HEK293 (cell line): ENCODE measurements around the gene WNT7A.

ENCODE experiments used
- CTCF ChIA-PET: fragments of 350-600 bp; formaldehyde crosslinking; extraction: SDS; loops from one replicate; lab custom pipeline; 2021; ENCODE audit warnings: antibody characterized with exemption; lab: Yijun Ruan, JAX
- POLR2A ChIA-PET: fragments of 300-600 bp; formaldehyde crosslinking; extraction: SDS; loops from one replicate; lab custom pipeline; 2020; ENCODE audit warnings: antibody characterized with exemption, inconsistent platforms; lab: Yijun Ruan, JAX
- H3K27ac ChIP-seq: fragments of 200-500 bp; sonication (Bioruptor generic); 2 replicates; pipeline ENCODE4 v1.5.1; 2014; ENCODE audit warnings: low read depth, low read length, control low read depth, inconsistent platforms; ENCODE audit errors: extremely low read depth
- H3K36me3 ChIP-seq, 2 experiments: fragments of 200-500 bp in 1 of 2; sonication (Bioruptor generic) in 1 of 2; 1 replicate in 1 of 2; 2 replicates in 1 of 2; pipeline ENCODE4 v1.5.1; 2014 to 2017; ENCODE audit warnings: inconsistent platforms in 2 of 2, low read length in 2 of 2; ENCODE audit not compliant: control insufficient read depth in 2 of 2, insufficient read depth in 1 of 2
- H3K4me1 ChIP-seq: fragments of 200-500 bp; sonication (Bioruptor generic); 2 replicates; pipeline ENCODE4 v1.5.1; 2014; ENCODE audit warnings: mild to moderate bottlenecking, low read length, inconsistent platforms; ENCODE audit not compliant: control insufficient read depth, insufficient read depth
- H3K4me3 ChIP-seq: 2 replicates; pipeline ENCODE4 v1.5.1; 2011; ENCODE audit warnings: low read depth, mild to moderate bottlenecking, control low read depth, low read length, moderate library complexity
- H3K9me3 ChIP-seq: fragments of 200-500 bp; sonication (Bioruptor generic); 2 replicates; pipeline ENCODE4 v1.5.1; 2014; ENCODE audit warnings: low read depth, low read length, inconsistent platforms; ENCODE audit not compliant: control insufficient read depth, insufficient read depth
- OSR2 ChIP-seq: fragments of 450-650 bp; formaldehyde crosslinking; IDR thresholded peaks from 2 replicates; pipeline ENCODE4 v1.5.1; 2016; ENCODE audit warnings: missing biosample characterization, missing genetic modification characterization
- SCRT2 ChIP-seq: fragments of 450-650 bp; formaldehyde crosslinking; IDR thresholded peaks from 2 replicates; pipeline ENCODE4 v1.5.1; 2016; ENCODE audit warnings: missing biosample characterization, missing genetic modification characterization
- SP2 ChIP-seq: fragments of 450-650 bp; formaldehyde crosslinking; IDR thresholded peaks from 2 replicates; pipeline ENCODE4 v1.5.1; 2016; ENCODE audit warnings: missing biosample characterization, missing genetic modification characterization
- WT1 ChIP-seq: fragments of 450-650 bp; formaldehyde crosslinking; IDR thresholded peaks from 2 replicates; pipeline ENCODE4 v1.5.1; 2016; ENCODE audit warnings: missing biosample characterization, missing genetic modification characterization
- ZNF132 ChIP-seq: fragments of 450-650 bp; formaldehyde crosslinking; IDR thresholded peaks from 2 replicates; pipeline ENCODE4 v1.5.1; 2017; ENCODE audit warnings: missing biosample characterization, missing genetic modification characterization, borderline replicate concordance
- ZNF184 ChIP-seq: fragments of 450-650 bp; IDR thresholded peaks from 2 replicates; pipeline ENCODE4 v1.5.1; 2018; ENCODE audit warnings: missing biosample characterization, mild to moderate bottlenecking, missing genetic modification characterization
- ZNF785 ChIP-seq: fragments of 450-650 bp; formaldehyde crosslinking; IDR thresholded peaks from 2 replicates; pipeline ENCODE4 v1.5.1; 2016; ENCODE audit warnings: missing biosample characterization, missing genetic modification characterization
- ZNF792 ChIP-seq: fragments of 450-650 bp; formaldehyde crosslinking; IDR thresholded peaks from 2 replicates; pipeline ENCODE4 v1.5.1; 2016; ENCODE audit warnings: missing biosample characterization, missing genetic modification characterization
- ZNF837 ChIP-seq: fragments of 450-650 bp; formaldehyde crosslinking; IDR thresholded peaks from 2 replicates; pipeline ENCODE4 v1.5.1; 2016; ENCODE audit warnings: missing biosample characterization, missing genetic modification characterization
- TF ChIP-seq, protein P1 (sequence below): fragments of 450-650 bp; formaldehyde crosslinking; IDR thresholded peaks from 2 replicates; pipeline ENCODE4 v1.5.1; 2016; ENCODE audit warnings: missing biosample characterization, missing genetic modification characterization
- TF ChIP-seq, protein P2 (sequence below): fragments of 450-650 bp; formaldehyde crosslinking; IDR thresholded peaks from 2 replicates; pipeline ENCODE4 v1.5.1; 2017; ENCODE audit warnings: missing biosample characterization, missing genetic modification characterization
- TF ChIP-seq, protein P3 (sequence below): fragments of 450-650 bp; formaldehyde crosslinking; IDR thresholded peaks from 2 replicates; pipeline ENCODE4 v1.5.1; 2016; ENCODE audit warnings: missing biosample characterization, missing genetic modification characterization
- TF ChIP-seq, protein P4 (sequence below): fragments of 450-650 bp; formaldehyde crosslinking; IDR thresholded peaks from 2 replicates; pipeline ENCODE4 v1.5.1; 2016; ENCODE audit warnings: missing biosample characterization, missing genetic modification characterization
- TF ChIP-seq, protein P5 (sequence below): fragments of 450-650 bp; formaldehyde crosslinking; IDR thresholded peaks from 2 replicates; pipeline ENCODE4 v1.5.1; 2017; ENCODE audit warnings: missing biosample characterization, missing genetic modification characterization
- TF ChIP-seq, protein P6 (sequence below): sonication (generic); formaldehyde crosslinking; IDR thresholded peaks from 2 replicates; pipeline ENCODE4 v1.8.1; 2022; ENCODE audit warnings: mild to moderate bottlenecking, moderate library complexity, missing genetic modification reagents

WNT7A gene

DNA sequence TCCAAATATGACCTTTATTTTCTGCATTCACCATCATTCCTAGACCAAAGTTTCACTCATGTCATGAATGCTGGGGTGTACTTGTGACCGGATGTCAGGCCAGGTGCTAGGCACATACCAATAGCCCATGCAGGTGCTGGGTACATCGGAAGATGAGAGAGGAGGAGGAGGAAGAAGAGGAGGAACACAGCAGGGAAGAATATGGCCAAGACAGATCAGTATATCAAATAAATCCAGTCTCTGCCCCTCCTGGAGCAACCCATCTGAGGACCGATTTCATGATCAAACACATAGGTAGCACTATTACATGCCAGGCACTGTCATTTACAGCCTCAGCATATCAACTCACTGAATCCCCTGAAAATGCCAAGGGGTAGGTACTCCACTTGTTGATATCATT is 3.0 kb upstream of the WNT7A start:
- peaks cover 3% of the 10 kb centered on the region; the same call in 1 of the 2 replicates for H3K4me1 ChIP-seq
- no peak for TF ChIP-seq ZNF184
- 0 out of 2 replicates have a peak, but pooled peaks have one; percentile 17 for TF ChIP-seq SCRT2 (tag by site-specific recombination)
- TF ChIP-seq ZNF837: no peak
- TF ChIP-seq, all 188 proteins: peak for 1
- CTCF ChIA-PET: interaction anchor here (16.8 kb wide), 1 partner anchor 226 kb away, joined by 589 read pairs; no protein-coding TSS in a partner anchor
- POLR2A ChIA-PET: no interaction called here
- Histone ChIP-seq H3K4me3 (no peak overlapping the region), H3K27ac (no peak overlapping the region), H3K9me3 (no peaks in the 10 kb centered on the region), H3K36me3 (no peaks in the 10 kb centered on the region)

DNA sequence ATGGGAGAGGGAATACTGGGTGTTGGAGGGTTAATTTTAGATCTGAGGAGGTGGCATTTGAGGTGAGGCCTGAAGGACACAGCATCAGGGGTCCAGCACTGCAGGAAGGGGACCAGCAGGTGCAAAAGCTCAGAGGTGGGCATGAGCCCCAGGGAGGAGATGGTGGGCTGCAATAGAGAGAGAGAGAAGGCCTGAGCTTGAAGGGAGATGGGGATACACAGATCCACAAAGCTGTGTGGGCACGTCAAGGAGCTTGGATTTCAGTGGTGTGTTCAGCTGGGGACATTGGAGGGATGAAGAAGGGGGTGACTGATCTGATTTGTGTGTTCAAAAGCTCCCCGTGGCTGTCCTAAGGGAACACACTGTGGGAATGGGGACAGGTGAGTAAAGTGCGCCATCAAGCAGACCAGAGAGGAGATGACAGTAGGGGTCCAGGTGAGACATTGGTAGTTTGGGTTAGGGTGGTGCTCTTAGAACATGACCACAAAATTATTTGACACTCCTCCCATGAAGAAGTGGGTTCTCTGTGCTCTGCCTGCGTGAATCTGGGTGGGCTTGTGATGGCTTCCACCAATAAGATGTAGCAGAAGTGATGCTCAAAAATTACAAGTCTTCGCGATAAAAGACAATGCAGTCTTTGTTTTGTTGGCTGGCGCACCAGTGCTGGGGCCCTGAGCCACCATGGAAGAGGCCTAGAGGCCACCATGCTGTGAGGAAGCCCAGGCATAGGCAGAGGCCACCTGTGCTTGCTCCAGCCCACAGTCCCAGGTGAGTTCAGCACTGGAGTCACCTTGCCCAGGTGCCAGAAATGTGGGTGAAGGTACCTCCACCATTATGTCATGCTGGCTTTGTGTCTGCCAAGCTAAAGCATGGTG is 1.9 kb upstream of the WNT7A start:
- CTCF ChIA-PET: interaction anchor here (0.7 to 16.8 kb wide), 11 partner anchors 10 to 424 kb away, joined by 3 to 589 read pairs (median 5); no protein-coding TSS in a partner anchor
- POLR2A ChIA-PET: no interaction called here

DNA sequence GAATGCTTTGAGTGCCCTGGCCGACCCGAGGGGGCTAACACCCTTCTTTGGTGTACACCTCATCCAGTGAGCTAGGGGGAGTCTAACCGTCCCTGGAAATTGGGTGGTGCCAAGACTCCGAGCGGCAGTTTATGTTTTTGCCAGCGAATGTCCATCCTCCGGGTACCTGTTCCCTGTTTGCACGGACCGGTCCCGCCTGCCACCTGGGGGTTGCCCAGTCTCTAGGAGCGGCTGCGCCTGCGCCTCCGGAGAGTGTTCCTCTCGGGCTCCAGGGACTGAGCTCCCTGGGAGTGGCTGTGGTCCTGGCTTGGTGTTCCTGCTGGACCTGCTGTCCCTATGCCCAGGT is 913 bp upstream of the WNT7A start:
- CTCF ChIA-PET: interaction anchor here (0.6 to 16.8 kb wide), 24 partner anchors 9 to 1137 kb away, joined by 3 to 589 read pairs (median 4); no protein-coding TSS in a partner anchor
- Histone ChIP-seq H3K4me1 (peaks cover 3% of the 10 kb centered on the region; the same call in 1 of the 2 replicates), H3K4me3 (no peak overlapping the region), H3K27ac (no peak overlapping the region), H3K9me3 (no peaks in the 10 kb centered on the region), H3K36me3 (no peaks in the 10 kb centered on the region)
- POLR2A ChIA-PET: no interaction called here
- TF ChIP-seq SP2: 0 out of 2 replicates have a peak, but pooled peaks have one; percentile 17
- TF ChIP-seq, protein P1, sequence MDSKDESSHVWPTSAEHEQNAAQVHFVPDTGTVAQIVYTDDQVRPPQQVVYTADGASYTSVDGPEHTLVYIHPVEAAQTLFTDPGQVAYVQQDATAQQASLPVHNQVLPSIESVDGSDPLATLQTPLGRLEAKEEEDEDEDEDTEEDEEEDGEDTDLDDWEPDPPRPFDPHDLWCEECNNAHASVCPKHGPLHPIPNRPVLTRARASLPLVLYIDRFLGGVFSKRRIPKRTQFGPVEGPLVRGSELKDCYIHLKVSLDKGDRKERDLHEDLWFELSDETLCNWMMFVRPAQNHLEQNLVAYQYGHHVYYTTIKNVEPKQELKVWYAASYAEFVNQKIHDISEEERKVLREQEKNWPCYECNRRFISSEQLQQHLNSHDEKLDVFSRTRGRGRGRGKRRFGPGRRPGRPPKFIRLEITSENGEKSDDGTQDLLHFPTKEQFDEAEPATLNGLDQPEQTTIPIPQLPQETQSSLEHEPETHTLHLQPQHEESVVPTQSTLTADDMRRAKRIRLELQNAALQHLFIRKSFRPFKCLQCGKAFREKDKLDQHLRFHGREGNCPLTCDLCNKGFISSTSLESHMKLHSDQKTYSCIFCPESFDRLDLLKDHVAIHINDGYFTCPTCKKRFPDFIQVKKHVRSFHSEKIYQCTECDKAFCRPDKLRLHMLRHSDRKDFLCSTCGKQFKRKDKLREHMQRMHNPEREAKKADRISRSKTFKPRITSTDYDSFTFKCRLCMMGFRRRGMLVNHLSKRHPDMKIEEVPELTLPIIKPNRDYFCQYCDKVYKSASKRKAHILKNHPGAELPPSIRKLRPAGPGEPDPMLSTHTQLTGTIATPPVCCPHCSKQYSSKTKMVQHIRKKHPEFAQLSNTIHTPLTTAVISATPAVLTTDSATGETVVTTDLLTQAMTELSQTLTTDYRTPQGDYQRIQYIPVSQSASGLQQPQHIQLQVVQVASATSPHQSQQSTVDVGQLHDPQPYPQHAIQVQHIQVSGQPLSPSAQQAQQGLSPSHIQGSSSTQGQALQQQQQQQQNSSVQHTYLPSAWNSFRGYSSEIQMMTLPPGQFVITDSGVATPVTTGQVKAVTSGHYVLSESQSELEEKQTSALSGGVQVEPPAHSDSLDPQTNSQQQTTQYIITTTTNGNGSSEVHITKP: peak; percentile 5; the same call in 1 of the 2 replicates
- TF ChIP-seq OSR2: no peak
- no peak for TF ChIP-seq ZNF785 (tag by site-specific recombination)
- TF ChIP-seq, protein P2, sequence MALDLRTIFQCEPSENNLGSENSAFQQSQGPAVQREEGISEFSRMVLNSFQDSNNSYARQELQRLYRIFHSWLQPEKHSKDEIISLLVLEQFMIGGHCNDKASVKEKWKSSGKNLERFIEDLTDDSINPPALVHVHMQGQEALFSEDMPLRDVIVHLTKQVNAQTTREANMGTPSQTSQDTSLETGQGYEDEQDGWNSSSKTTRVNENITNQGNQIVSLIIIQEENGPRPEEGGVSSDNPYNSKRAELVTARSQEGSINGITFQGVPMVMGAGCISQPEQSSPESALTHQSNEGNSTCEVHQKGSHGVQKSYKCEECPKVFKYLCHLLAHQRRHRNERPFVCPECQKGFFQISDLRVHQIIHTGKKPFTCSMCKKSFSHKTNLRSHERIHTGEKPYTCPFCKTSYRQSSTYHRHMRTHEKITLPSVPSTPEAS: no peak
- no peak for TF ChIP-seq ZNF792 (tag by site-specific recombination)
- TF ChIP-seq, protein P3, sequence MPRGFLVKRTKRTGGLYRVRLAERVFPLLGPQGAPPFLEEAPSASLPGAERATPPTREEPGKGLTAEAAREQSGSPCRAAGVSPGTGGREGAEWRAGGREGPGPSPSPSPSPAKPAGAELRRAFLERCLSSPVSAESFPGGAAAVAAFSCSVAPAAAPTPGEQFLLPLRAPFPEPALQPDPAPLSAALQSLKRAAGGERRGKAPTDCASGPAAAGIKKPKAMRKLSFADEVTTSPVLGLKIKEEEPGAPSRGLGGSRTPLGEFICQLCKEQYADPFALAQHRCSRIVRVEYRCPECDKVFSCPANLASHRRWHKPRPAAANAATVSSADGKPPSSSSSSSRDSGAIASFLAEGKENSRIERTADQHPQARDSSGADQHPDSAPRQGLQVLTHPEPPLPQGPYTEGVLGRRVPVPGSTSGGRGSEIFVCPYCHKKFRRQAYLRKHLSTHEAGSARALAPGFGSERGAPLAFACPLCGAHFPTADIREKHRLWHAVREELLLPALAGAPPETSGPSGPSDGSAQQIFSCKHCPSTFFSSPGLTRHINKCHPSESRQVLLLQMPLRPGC: no peak

More for the DNA sequence above, 1.9 kb upstream of the WNT7A start:
- H3K4me1 ChIP-seq: peaks cover 3% of the 10 kb centered on the region; the same call in 1 of the 2 replicates
- no peak overlapping the region for H3K27ac ChIP-seq
- no peaks in the 10 kb centered on the region for H3K36me3 ChIP-seq
- H3K4me3 ChIP-seq: no peak overlapping the region
- TF ChIP-seq, protein P4, sequence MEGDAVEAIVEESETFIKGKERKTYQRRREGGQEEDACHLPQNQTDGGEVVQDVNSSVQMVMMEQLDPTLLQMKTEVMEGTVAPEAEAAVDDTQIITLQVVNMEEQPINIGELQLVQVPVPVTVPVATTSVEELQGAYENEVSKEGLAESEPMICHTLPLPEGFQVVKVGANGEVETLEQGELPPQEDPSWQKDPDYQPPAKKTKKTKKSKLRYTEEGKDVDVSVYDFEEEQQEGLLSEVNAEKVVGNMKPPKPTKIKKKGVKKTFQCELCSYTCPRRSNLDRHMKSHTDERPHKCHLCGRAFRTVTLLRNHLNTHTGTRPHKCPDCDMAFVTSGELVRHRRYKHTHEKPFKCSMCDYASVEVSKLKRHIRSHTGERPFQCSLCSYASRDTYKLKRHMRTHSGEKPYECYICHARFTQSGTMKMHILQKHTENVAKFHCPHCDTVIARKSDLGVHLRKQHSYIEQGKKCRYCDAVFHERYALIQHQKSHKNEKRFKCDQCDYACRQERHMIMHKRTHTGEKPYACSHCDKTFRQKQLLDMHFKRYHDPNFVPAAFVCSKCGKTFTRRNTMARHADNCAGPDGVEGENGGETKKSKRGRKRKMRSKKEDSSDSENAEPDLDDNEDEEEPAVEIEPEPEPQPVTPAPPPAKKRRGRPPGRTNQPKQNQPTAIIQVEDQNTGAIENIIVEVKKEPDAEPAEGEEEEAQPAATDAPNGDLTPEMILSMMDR (tag by site-specific recombination): no peak
- TF ChIP-seq ZNF132 (tag by site-specific recombination): no peak
- TF ChIP-seq WT1 (tag by site-specific recombination): no peak
- TF ChIP-seq, protein P5, sequence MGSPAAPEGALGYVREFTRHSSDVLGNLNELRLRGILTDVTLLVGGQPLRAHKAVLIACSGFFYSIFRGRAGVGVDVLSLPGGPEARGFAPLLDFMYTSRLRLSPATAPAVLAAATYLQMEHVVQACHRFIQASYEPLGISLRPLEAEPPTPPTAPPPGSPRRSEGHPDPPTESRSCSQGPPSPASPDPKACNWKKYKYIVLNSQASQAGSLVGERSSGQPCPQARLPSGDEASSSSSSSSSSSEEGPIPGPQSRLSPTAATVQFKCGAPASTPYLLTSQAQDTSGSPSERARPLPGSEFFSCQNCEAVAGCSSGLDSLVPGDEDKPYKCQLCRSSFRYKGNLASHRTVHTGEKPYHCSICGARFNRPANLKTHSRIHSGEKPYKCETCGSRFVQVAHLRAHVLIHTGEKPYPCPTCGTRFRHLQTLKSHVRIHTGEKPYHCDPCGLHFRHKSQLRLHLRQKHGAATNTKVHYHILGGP: no peak
- TF ChIP-seq, protein P6, sequence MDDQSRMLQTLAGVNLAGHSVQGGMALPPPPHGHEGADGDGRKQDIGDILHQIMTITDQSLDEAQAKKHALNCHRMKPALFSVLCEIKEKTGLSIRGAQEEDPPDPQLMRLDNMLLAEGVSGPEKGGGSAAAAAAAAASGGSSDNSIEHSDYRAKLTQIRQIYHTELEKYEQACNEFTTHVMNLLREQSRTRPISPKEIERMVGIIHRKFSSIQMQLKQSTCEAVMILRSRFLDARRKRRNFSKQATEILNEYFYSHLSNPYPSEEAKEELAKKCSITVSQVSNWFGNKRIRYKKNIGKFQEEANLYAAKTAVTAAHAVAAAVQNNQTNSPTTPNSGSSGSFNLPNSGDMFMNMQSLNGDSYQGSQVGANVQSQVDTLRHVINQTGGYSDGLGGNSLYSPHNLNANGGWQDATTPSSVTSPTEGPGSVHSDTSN (CRISPR knock-in tag): no peak
- H3K9me3 ChIP-seq: no peaks in the 10 kb centered on the region
